Placental epithelial cell (primary cell): ENCODE data around the gene CLIC6. TPM values are rescaled to one million over a fixed set of nuclear protein-coding genes. Genes with fewer than 3 reads are reported as not detected.

ENCODE experiments used
- total RNA-seq: library from RNA; depleted of rRNA; stranded (reverse); fragments of >200 nt; gene quantifications from 2 replicates; pipeline ENCODE4 v1.2.3, GENCODE V29; 2012

The CLIC6 gene
- total RNA-seq: under 0.01 TPM in 1 of 2 replicates, not detected in the other

DNA sequence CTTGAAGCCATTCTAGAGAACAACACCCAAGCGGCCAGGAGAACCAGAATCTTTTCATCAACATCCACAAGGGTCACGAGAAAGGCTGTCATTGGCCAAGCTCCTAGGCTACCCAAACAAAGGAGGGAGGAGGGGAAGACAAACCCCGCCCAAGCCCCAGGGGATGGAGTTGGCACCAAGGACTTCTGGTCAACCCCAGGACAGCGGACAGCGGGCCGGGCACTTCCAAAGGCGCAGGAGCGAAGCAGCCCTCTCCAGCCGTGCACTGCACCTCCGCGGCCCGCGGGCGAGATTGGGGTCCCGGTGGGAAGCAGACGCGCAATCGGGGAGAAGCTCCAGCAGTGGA lies at the start of gene CLIC6:
CLIC6 (plus strand) TSS at position 192 of the 346 bp plus-strand sequence. CDS start 395 bp downstream, outside the sequence.

Other genes starting within 250 kb of the CLIC6 start
- gene SMIM34, start 245.0 kb upstream of the CLIC6 start, total RNA-seq: not detected in 2 replicates
- gene KCNE1, start 156.8 kb upstream of the CLIC6 start, total RNA-seq: under 0.01 TPM in 1 of 2 replicates, not detected in the other
- 6.7 and 16.5 TPM in 2 replicates for gene RCAN1, start 53.9 kb upstream of the CLIC6 start, total RNA-seq